Posterior cingulate gyrus (tissue), 11 donors: ENCODE results near the gene CCDC38.
"Not testable (repeated sequence)": the region's sequence is repeated elsewhere in the genome, so short reads cannot be mapped to it uniquely, and the experiment has no call there.

Experiments
- DNase-seq, 10 donors: peaks; one replicate each; pipeline versions ENCODE4 v3.0.0 to v3.0.0-alpha.2; 2020 to 2021; ENCODE audit warnings: mixed read lengths in 3 of 10
- intact Hi-C: fragments of 100-400 bp; cut with DNase I; formaldehyde crosslinking; loops from one replicate; pipeline ENCODE4 v1.15.1; 2023

CCDC38 gene

GRCh38 chr12:95842426-95842825 is 100.0 kb downstream of the CCDC38 start:
- intact Hi-C loops, DNase-seq: not testable (repeated sequence)

- no peak for DNase-seq
- intact Hi-C loops = no loop called here
Measured at GRCh38 chr12:95838125-95838524, 104.3 kb downstream of the CCDC38 start.

- intact Hi-C loops = no loop called here
Measured at GRCh38 chr12:95837240-95838038, 105.0 kb downstream of the CCDC38 start.

GRCh38 chr12:95836630-95837239 is 105.7 kb downstream of the CCDC38 start:
- DNase-seq = no peak
- intact Hi-C loops = no loop called here

More at GRCh38 chr12:95837240-95838038, 105.0 kb downstream of the CCDC38 start:
- DNase-seq = no peak

- intact Hi-C loops = no loop called here
- DNase-seq = no peak
Measured at GRCh38 chr12:95836185-95836609, 106.2 kb downstream of the CCDC38 start.

GRCh38 chr12:95834572-95834971 is 107.8 kb downstream of the CCDC38 start:
- intact Hi-C loops = no loop called here
- no peak for DNase-seq

- intact Hi-C loops = no loop called here
- no peak for DNase-seq
Measured at GRCh38 chr12:95830335-95831089, 111.9 kb downstream of the CCDC38 start.

- intact Hi-C loops = no loop called here
Measured at GRCh38 chr12:95829395-95829794, 113.0 kb downstream of the CCDC38 start.

GRCh38 chr12:95820096-95820703 is 122.2 kb downstream of the CCDC38 start:
- intact Hi-C loops = no loop called here
- peak in 1 of 10 donors; percentile 31 for DNase-seq

More at GRCh38 chr12:95829395-95829794, 113.0 kb downstream of the CCDC38 start:
- no peak for DNase-seq
